WTC11 (cell line): ENCODE measurements around the gene ALKBH4. TPM values are rescaled to one million over a fixed set of nuclear protein-coding genes. Genes with fewer than 3 reads are reported as not detected.

ENCODE experiments used
- ATAC-seq: fragments of 200-7000 bp; cut with Tn5 transposase; 2 replicates; pipeline ENCODE4 v1.10.0; 2021; ENCODE audit warnings: mild to moderate bottlenecking, moderate library complexity
- CTCF ChIA-PET: fragments of 300-600 bp; sonication (Branson Sonifier 250); formaldehyde crosslinking; loops from one replicate; lab custom pipeline; 2021; ENCODE audit warnings: antibody characterized with exemption; lab: Charles Lee
- POLR2A ChIA-PET: fragments of 350-600 bp; sonication (Branson Sonifier 250); formaldehyde crosslinking; loops from one replicate; lab custom pipeline; 2021; ENCODE audit warnings: antibody characterized with exemption; lab: Charles Lee
- DNase-seq: peaks from one replicate; pipeline ENCODE4 v3.0.0; 2021; ENCODE audit warnings: low spot score
- H3K27ac Mint-ChIP-seq: 2 replicates; pipeline ENCODE4 v1.8.0; 2021; ENCODE audit warnings: mixed read lengths
- H3K27me3 Mint-ChIP-seq: 2 replicates; pipeline ENCODE4 v1.8.0; 2021; ENCODE audit warnings: low read depth, mild to moderate bottlenecking, moderate library complexity, mixed read lengths
- H3K36me3 Mint-ChIP-seq: 2 replicates; pipeline ENCODE4 v1.8.0; 2021; ENCODE audit warnings: mixed read lengths
- H3K4me1 Mint-ChIP-seq: 2 replicates; pipeline ENCODE4 v1.8.0; 2022; ENCODE audit warnings: mixed read lengths
- H3K4me3 Mint-ChIP-seq: 2 replicates; pipeline ENCODE4 v1.8.0; 2021; ENCODE audit warnings: mild to moderate bottlenecking, moderate library complexity, mixed read lengths
- H3K9me3 Mint-ChIP-seq: 2 replicates; pipeline ENCODE4 v1.8.0; 2021; ENCODE audit warnings: mixed read lengths
- ATF1 ChIP-seq: sonication (generic); formaldehyde crosslinking; IDR thresholded peaks from 2 replicates; pipeline ENCODE4 v1.8.1; 2023; ENCODE audit warnings: mild to moderate bottlenecking, moderate library complexity, missing genetic modification reagents
- SP1 ChIP-seq: sonication (generic); formaldehyde crosslinking; conservative IDR thresholded peaks from 2 replicates; pipeline ENCODE4 v1.8.1; 2022; ENCODE audit warnings: missing genetic modification reagents
- ZNF219 ChIP-seq: sonication (generic); formaldehyde crosslinking; IDR thresholded peaks from 2 replicates; pipeline ENCODE4 v1.8.0; 2023; ENCODE audit warnings: missing genetic modification reagents, mild to moderate bottlenecking, borderline replicate concordance
- ZNF416 ChIP-seq: fragments of 250-450 bp; sonication (Bioruptor Pico); IDR thresholded peaks from 2 replicates; pipeline ENCODE4 v1.9.0; 2021; ENCODE audit warnings: mild to moderate bottlenecking, inconsistent platforms
- ZNF423 ChIP-seq: fragments of 250-450 bp; sonication (Bioruptor Pico); IDR thresholded peaks from 2 replicates; pipeline ENCODE4 v2.1.2; 2022; ENCODE audit warnings: mild to moderate bottlenecking, moderate library complexity
- total RNA-seq: library from RNA; stranded (reverse); gene quantifications from 3 replicates; pipeline ENCODE4 v1.2.3, GENCODE V29; 2021
- TF ChIP-seq, protein P1 (sequence below): sonication (generic); formaldehyde crosslinking; IDR thresholded peaks from 2 replicates; pipeline ENCODE4 v1.8.0; 2022; ENCODE audit warnings: missing genetic modification reagents
- TF ChIP-seq, protein P2 (sequence below): sonication (generic); formaldehyde crosslinking; IDR thresholded peaks from 2 replicates; pipeline ENCODE4 v1.8.1; 2023; ENCODE audit warnings: mild to moderate bottlenecking, missing genetic modification reagents, moderate library complexity
- TF ChIP-seq, protein P3 (sequence below): sonication (generic); formaldehyde crosslinking; IDR thresholded peaks from 2 replicates; pipeline ENCODE4 v1.8.0; 2022; ENCODE audit warnings: mild to moderate bottlenecking, missing genetic modification reagents
- TF ChIP-seq, protein P4 (sequence below): sonication (generic); formaldehyde crosslinking; IDR thresholded peaks from 2 replicates; pipeline ENCODE4 v1.8.1; 2023; ENCODE audit warnings: mild to moderate bottlenecking, missing genetic modification reagents
- TF ChIP-seq, protein P5 (sequence below): fragments of 250-450 bp; sonication (Bioruptor Pico); IDR thresholded peaks from 2 replicates; pipeline ENCODE4 v1.9.0; 2021; ENCODE audit warnings: moderate library complexity, mild to moderate bottlenecking, inconsistent platforms, borderline replicate concordance
- TF ChIP-seq, protein P6 (sequence below): sonication (generic); formaldehyde crosslinking; IDR thresholded peaks from 2 replicates; pipeline ENCODE4 v1.8.0; 2023; ENCODE audit warnings: mild to moderate bottlenecking, missing genetic modification reagents
- TF ChIP-seq, protein P7 (sequence below): fragments of 250-450 bp; sonication (Bioruptor Pico); conservative IDR thresholded peaks from 2 replicates; pipeline ENCODE4 v1.9.0; 2021; ENCODE audit warnings: mild to moderate bottlenecking
- TF ChIP-seq, protein P8 (sequence below): sonication (generic); formaldehyde crosslinking; IDR thresholded peaks from 2 replicates; pipeline ENCODE4 v1.8.0; 2022; ENCODE audit warnings: mild to moderate bottlenecking, missing genetic modification reagents

The ALKBH4 gene
- total RNA-seq, 1 experiment from 2014 or later: 20.4 TPM

DNA sequence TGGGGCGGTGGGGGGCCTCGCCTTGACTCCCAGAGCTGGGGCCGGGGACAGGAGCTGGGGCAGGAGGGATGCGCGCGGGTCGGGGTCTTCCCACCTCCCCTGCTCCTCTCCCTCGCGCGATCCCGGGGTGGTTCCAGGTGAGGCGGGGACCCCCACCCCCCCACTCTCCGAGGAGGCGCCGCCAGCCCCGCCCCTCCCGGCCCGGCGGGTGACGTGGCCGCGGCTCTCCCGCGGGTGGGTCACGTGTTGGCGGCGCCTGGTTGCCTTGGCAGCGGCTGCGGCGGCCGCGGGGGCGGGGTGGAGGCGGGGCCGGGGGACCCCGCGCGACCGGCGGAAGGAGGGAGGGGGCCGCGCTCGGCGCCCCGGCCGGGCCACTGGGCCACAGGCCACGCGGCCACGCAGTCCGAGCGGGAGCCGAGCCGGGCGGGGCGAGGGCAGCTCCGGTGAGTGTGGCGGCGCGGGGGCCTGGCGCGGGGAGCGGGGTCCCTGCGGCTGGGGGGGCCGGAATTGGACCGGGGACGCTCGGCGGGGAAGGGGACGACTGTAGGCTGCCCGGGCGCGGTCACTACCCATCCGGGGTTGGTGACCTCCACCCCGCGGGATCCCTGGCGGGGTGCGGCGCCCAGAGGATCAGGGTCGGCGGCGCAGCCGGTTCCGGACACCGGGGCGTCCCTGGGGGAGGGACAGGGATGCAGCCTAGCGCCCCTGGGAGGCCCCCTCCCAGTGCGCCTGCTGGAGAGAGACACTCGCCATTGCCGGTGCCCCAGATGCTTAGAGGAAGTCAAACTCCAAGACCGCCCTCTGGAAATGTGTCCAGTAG is 31.2 kb downstream of the ALKBH4 start, which contains the start of gene ORAI2:
Gene ORAI2, plus strand, starts transcription at position 357 of the 820 bp plus-strand sequence. CDS start 5,382 bp downstream, outside the sequence.
- Mint-ChIP-seq H3K4me1 (peaks cover 29% of the 10 kb centered on the region), H3K27me3 (no peaks in the 10 kb centered on the region), H3K9me3 (no peaks in the 10 kb centered on the region), H3K27ac (no peak within 1 kb of the TSS; the same call in 1 of the 2 replicates), H3K36me3 (no peaks in the 10 kb centered on the region; the same call in 1 of the 2 replicates), H3K4me3 (peak within 1 kb of the TSS; percentile 75)
- POLR2A ChIA-PET: interaction anchor here (1.0 kb wide), 1 partner anchor 38 kb away, joined by 4 read pairs; the partner anchor contains the start of gene PRKRIP1
- ATAC-seq (peak; percentile 53), DNase-seq (peak; percentile 75)
- CTCF ChIA-PET: interaction anchor here (1.4 to 5.3 kb wide), 4 partner anchors 21 to 37 kb away, joined by 4 to 21 read pairs (median 8); partner anchors contain the start of gene PRKRIP1
- TF ChIP-seq, protein P1, sequence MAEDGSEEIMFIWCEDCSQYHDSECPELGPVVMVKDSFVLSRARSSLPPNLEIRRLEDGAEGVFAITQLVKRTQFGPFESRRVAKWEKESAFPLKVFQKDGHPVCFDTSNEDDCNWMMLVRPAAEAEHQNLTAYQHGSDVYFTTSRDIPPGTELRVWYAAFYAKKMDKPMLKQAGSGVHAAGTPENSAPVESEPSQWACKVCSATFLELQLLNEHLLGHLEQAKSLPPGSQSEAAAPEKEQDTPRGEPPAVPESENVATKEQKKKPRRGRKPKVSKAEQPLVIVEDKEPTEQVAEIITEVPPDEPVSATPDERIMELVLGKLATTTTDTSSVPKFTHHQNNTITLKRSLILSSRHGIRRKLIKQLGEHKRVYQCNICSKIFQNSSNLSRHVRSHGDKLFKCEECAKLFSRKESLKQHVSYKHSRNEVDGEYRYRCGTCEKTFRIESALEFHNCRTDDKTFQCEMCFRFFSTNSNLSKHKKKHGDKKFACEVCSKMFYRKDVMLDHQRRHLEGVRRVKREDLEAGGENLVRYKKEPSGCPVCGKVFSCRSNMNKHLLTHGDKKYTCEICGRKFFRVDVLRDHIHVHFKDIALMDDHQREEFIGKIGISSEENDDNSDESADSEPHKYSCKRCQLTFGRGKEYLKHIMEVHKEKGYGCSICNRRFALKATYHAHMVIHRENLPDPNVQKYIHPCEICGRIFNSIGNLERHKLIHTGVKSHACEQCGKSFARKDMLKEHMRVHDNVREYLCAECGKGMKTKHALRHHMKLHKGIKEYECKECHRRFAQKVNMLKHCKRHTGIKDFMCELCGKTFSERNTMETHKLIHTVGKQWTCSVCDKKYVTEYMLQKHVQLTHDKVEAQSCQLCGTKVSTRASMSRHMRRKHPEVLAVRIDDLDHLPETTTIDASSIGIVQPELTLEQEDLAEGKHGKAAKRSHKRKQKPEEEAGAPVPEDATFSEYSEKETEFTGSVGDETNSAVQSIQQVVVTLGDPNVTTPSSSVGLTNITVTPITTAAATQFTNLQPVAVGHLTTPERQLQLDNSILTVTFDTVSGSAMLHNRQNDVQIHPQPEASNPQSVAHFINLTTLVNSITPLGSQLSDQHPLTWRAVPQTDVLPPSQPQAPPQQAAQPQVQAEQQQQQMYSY (CRISPR knock-in tag): no peak
- no peak for TF ChIP-seq ZNF219
- TF ChIP-seq, protein P2, sequence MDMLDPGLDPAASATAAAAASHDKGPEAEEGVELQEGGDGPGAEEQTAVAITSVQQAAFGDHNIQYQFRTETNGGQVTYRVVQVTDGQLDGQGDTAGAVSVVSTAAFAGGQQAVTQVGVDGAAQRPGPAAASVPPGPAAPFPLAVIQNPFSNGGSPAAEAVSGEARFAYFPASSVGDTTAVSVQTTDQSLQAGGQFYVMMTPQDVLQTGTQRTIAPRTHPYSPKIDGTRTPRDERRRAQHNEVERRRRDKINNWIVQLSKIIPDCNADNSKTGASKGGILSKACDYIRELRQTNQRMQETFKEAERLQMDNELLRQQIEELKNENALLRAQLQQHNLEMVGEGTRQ: peak; percentile 96
- peak; percentile 50; the same call in 1 of the 2 replicates for TF ChIP-seq SP1 (CRISPR knock-in tag)
- TF ChIP-seq, protein P3, sequence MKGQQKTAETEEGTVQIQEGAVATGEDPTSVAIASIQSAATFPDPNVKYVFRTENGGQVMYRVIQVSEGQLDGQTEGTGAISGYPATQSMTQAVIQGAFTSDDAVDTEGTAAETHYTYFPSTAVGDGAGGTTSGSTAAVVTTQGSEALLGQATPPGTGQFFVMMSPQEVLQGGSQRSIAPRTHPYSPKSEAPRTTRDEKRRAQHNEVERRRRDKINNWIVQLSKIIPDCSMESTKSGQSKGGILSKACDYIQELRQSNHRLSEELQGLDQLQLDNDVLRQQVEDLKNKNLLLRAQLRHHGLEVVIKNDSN (CRISPR knock-in tag): peak; percentile 87
- TF ChIP-seq ATF1 (CRISPR knock-in tag): no peak
- peak; percentile 70 for TF ChIP-seq ZNF423 (CRISPR knock-in tag)
- TF ChIP-seq, protein P4, sequence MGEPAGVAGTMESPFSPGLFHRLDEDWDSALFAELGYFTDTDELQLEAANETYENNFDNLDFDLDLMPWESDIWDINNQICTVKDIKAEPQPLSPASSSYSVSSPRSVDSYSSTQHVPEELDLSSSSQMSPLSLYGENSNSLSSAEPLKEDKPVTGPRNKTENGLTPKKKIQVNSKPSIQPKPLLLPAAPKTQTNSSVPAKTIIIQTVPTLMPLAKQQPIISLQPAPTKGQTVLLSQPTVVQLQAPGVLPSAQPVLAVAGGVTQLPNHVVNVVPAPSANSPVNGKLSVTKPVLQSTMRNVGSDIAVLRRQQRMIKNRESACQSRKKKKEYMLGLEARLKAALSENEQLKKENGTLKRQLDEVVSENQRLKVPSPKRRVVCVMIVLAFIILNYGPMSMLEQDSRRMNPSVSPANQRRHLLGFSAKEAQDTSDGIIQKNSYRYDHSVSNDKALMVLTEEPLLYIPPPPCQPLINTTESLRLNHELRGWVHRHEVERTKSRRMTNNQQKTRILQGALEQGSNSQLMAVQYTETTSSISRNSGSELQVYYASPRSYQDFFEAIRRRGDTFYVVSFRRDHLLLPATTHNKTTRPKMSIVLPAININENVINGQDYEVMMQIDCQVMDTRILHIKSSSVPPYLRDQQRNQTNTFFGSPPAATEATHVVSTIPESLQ (CRISPR knock-in tag): no peak

DNA sequence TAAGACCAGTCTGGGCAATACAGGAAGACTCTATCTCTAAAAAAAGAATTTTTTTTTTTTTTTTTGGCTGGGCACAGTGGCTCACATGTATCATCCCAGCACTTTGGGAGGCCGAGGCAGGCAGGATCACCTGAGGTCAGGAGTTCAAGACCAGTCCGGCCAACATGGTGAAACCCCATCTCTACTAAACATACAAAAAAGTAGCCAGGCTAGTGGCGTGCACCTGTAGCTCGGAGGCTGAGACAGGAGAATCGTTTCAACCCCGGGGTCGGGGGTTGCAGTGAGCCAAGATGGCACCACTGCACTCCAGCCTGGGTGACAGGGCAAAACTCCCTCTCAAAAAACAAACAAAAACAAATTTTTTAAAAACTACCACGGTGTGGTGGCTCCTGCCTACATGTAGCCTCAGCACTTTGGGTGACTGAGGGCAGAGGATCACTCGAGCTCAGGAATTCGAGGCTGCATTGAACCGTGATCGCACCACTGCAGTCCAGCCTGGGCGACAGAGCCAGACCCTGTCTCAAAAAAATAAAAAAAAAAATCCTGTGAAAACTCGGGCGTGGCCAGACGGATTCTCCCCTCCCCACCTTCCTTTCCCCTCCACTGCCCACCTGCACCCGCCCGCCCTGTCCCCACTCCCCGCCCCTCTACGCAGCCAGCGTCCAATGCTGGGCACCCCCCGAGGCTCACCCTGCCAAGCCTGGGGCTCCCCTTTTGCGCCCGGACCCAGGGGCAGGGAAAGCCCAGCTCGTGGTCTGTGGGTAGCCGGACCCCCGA is 32.0 kb downstream of the ALKBH4 start:
- TF ChIP-seq, protein P5, sequence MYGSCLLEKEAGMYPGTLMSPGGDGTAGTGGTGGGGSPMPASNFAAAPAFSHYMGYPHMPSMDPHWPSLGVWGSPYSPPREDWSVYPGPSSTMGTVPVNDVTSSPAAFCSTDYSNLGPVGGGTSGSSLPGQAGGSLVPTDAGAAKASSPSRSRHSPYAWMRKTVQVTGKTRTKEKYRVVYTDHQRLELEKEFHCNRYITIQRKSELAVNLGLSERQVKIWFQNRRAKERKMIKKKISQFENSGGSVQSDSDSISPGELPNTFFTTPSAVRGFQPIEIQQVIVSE (CRISPR knock-in tag): no peak
- TF ChIP-seq ZNF416 (CRISPR knock-in tag) (no peak), ZNF423 (CRISPR knock-in tag) (no peak)
- TF ChIP-seq, protein P6, sequence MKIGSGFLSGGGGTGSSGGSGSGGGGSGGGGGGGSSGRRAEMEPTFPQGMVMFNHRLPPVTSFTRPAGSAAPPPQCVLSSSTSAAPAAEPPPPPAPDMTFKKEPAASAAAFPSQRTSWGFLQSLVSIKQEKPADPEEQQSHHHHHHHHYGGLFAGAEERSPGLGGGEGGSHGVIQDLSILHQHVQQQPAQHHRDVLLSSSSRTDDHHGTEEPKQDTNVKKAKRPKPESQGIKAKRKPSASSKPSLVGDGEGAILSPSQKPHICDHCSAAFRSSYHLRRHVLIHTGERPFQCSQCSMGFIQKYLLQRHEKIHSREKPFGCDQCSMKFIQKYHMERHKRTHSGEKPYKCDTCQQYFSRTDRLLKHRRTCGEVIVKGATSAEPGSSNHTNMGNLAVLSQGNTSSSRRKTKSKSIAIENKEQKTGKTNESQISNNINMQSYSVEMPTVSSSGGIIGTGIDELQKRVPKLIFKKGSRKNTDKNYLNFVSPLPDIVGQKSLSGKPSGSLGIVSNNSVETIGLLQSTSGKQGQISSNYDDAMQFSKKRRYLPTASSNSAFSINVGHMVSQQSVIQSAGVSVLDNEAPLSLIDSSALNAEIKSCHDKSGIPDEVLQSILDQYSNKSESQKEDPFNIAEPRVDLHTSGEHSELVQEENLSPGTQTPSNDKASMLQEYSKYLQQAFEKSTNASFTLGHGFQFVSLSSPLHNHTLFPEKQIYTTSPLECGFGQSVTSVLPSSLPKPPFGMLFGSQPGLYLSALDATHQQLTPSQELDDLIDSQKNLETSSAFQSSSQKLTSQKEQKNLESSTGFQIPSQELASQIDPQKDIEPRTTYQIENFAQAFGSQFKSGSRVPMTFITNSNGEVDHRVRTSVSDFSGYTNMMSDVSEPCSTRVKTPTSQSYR (CRISPR knock-in tag): no peak
- TF ChIP-seq, protein P7, sequence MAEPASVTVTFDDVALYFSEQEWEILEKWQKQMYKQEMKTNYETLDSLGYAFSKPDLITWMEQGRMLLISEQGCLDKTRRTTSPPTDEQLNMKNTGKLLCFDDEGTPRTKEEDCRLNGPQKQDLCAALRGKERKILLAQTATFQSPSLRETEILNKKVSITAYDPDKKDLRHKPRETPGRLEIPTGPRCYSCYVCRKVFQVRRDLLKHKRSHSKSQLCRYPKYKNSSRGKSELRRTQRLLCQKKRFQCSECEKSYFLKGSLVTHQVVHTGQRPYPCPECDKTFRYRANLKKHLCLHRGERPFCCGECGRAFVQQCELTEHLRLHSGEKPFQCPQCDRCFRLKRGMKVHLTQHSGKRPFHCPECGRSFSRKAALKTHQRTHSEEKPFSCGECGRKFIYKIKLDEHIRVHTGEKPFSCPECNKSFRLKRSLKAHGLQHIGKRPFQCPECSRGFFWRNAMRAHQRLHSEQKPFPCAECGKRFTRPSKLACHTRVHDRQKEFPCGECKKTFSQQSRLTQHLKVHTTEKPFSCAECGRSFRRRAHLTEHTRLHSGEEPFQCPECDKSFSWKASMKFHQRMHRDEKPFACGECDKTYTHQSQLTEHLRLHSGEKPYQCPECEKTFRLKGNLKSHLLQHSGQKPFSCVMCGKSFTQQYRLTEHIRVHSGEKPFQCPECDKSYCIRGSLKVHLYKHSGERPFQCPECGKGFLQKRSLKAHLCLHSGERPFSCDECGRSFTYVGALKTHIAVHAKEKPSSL: no peak
- TF ChIP-seq, protein P8, sequence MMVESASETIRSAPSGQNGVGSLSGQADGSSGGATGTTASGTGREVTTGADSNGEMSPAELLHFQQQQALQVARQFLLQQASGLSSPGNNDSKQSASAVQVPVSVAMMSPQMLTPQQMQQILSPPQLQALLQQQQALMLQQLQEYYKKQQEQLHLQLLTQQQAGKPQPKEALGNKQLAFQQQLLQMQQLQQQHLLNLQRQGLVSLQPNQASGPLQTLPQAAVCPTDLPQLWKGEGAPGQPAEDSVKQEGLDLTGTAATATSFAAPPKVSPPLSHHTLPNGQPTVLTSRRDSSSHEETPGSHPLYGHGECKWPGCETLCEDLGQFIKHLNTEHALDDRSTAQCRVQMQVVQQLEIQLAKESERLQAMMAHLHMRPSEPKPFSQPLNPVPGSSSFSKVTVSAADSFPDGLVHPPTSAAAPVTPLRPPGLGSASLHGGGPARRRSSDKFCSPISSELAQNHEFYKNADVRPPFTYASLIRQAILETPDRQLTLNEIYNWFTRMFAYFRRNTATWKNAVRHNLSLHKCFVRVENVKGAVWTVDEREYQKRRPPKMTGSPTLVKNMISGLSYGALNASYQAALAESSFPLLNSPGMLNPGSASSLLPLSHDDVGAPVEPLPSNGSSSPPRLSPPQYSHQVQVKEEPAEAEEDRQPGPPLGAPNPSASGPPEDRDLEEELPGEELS (CRISPR knock-in tag): no peak
- ChIA-PET CTCF (interaction anchor here (0.8 to 5.3 kb wide), 4 partner anchors 20 to 36 kb away, joined by 3 to 21 read pairs (median 7); partner anchors contain the start of gene PRKRIP1), POLR2A (interaction anchor here (1.0 kb wide), 2 partner anchors 9 to 37 kb away, joined by 3 to 4 read pairs; partner anchors contain the start of gene PRKRIP1)
- no peaks in the 10 kb centered on the region; the same call in 1 of the 2 replicates for H3K36me3 Mint-ChIP-seq
- H3K9me3 Mint-ChIP-seq: no peaks in the 10 kb centered on the region
- H3K27me3 Mint-ChIP-seq: no peaks in the 10 kb centered on the region
- DNase-seq (no peak), ATAC-seq (peak; percentile 8)
- peaks cover 29% of the 10 kb centered on the region for H3K4me1 Mint-ChIP-seq
- peak overlapping the region; percentile 75 for H3K4me3 Mint-ChIP-seq
- no peak overlapping the region for H3K27ac Mint-ChIP-seq
